HG02763 (cell line): ENCODE measurements around the gene IFT172.
"Not testable (repeated sequence)": the region's sequence is repeated elsewhere in the genome, so short reads cannot be mapped to it uniquely, and the experiment has no call there.

Experiments used
- ATAC-seq: cut with Tn5 transposase; IDR thresholded peaks from one replicate; pipeline ENCODE4 v1.9.1; 2021; ENCODE audit warnings: mild to moderate bottlenecking, moderate library complexity; ENCODE audit not compliant: unreplicated experiment

The IFT172 gene

DNA sequence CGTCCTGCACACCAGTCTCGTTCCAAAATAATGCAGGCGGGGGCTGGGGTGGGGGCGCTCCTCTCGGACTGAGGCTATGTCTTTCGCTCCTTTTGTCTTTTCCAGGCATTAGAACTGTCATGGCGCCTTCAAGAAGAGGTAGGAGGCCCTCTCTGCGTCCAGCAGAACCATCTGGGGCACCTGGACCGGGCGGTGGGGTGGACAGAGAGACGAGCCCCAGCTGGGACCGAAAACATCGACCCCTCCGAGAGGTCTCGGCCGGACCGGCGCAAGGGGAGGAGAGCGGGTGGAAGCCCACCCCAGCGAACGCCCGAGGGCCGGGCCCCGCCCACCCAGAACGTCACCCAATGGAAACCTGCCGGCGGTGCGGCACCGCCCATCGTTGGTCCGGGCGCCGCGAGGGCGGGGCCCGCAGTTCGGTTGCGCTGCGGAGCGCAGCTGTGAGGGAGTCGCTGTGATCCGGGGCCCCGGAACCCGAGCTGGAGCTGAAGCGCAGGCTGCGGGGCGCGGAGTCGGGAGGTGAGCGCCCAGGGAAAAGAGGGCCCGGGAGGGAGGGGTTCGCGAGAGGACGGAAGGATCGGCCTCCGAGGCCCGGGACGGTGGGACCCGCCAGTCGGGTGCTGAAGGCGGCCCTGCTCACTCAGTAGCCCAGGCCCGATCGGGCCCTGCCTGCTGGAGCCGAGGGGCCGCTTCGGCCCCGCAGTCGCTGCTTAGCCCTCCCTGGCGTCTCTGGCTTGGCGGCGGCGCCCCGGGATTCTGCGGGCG is 61.1 kb downstream of the IFT172 start, which contains the start of gene NRBP1:
Gene NRBP1, plus strand, starts transcription at position 419 of the 765 bp plus-strand sequence. CDS start 4,643 bp downstream, outside the sequence.
- peak; percentile 90 for ATAC-seq

DNA sequence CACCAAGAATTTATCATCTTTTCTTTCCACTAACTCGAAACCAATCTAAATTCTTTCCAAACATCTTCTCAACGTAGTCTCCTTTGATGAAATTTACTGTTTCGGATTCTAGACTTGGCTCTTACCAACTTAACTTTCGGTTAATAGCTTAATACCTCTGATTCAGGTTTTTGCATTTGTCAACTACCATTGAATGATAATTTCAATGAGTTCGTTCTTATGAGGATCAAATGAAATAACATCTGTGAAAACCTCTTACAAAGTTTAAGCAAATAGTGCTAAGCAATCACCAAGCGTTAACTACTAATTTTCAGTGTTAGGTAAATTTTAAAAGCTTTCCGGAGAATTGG is 61.7 kb downstream of the IFT172 start:
- ATAC-seq = no peak

DNA sequence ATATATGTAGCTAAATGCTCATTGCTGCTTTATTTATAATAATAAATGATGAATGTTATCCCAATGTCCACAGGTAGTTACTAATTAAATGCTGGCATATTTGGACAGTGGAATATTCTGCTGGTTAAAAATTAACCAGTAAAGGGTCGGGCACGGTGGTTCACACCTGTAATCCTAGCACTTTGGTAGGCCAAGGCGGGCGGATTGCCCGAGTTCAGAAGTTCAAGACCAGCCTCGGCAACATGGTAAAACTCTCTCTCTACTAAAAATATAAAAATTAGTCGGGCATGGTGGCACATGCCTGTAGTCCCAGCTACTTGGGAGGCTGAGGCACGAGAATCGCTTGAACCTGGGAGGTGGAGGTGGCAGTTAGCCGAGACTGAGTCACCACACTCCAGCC is 64.5 kb downstream of the IFT172 start:
- not testable (repeated sequence) for ATAC-seq

DNA sequence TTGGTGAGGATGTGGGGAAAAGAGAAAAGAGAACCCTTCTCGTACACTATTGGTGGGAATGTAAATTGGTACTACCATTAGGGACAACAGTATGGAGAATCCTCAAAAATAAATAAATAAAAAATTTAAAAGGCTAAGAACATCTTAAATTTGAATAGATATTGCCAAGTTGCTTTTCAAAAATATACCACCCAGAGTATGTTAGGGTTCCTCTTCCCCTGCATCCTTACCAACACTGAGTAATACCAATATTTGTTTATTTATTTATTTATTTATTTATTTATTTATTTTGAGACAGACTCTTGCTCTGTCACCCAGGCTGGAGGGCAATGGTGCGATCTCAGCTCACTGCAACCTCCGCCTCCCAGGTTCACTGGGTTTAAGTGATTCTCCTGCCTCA is 66.6 kb downstream of the IFT172 start:
- no peak for ATAC-seq

DNA sequence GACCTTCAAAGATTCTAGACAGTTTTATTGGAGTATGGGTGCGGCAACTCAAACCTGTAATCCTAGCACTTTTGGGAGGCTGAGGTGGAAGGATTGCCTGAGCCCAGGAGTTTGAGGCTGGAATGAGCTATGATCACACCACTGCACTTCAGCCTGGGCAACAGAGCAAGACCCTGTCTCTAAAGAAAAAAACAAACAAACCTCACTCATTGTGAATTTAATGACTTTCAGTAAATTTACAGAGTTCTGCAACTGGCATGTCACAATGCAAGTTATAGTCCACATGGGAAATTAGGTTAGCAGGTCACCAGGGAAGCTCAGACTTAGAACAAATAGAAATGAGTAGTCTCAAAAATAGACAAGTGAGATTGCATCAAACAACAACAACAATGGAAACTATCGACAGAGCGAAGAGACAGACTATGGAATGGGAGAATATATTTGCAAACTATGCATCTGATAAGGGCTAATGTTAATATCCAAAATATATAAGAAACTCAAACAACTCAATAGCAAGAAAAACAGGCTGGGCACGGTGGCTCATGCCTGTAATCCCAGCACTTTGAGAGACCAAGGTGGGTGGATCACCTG is 67.8 kb downstream of the IFT172 start:
- no peak for ATAC-seq

DNA sequence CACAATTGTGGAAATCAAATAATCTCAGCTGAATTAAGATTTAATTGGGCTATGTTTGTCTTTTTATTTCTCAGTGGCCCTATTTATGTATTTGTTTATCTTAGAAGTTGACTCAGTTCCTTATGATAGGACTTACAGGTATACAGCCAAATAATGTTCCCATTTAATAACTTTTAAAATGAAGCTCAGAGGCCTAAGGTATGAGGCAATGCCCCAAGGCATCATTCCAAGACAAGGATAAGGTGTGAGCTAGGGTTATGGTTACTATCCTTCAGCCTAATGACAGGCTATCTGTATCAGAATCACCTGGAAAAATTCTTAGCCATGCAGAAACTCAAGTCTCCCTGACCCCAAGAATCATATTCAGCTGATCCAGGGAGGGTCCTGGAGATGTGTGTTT is 68.5 kb downstream of the IFT172 start:
- ATAC-seq = no peak

DNA sequence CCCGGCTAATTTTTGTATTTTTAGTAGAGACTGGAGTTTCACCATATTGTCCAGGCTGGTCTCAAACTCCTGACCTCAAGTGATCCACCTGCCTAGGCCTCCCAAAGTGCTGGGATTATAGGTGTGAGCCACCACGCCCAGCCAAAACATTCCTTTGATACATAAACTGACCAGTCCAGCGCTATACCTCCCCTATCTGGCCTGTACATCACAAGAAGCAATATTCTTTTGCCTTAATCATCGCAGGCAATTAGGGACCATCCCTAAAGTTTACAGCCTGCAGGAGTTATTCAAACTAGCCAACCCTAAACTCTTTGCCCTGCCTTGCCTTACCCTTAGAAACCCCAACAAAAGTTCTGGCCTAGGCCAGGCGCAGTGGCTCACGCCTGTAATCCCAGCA is 73.4 kb downstream of the IFT172 start:
- no peak for ATAC-seq

DNA sequence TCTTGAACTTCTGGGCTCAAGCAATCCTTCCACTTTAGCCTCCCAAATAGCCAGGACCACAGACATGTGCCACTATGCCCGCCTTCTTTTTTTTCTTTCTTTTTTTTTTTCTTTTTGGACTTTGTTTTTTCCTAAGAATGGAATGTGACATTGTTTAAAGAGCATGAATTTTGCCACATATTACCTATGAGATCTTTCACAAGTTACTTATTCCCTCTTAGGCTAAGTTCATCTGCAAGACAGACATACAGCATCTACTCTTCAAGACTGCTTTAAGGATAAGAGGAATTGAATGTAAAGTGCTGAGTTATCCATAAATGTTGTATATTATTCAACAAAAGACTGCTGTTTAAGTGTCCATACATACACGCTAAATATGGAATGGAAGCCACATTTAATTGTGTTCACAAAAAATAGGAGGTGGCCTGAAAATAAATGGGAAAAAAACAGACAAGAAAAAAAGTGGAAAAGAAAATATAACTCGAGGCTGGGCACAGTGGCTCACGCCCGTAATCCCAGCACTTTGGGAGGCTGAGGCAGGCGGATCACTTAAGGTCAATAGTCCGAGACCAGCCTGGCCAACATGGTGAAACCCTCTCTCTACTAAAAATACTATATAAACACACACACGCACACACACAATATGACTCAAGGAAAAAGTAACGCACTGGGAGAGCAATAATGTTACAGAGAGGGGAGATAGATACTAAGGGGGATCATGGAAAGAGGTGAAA is 77.0 kb downstream of the IFT172 start:
- no peak for ATAC-seq

DNA sequence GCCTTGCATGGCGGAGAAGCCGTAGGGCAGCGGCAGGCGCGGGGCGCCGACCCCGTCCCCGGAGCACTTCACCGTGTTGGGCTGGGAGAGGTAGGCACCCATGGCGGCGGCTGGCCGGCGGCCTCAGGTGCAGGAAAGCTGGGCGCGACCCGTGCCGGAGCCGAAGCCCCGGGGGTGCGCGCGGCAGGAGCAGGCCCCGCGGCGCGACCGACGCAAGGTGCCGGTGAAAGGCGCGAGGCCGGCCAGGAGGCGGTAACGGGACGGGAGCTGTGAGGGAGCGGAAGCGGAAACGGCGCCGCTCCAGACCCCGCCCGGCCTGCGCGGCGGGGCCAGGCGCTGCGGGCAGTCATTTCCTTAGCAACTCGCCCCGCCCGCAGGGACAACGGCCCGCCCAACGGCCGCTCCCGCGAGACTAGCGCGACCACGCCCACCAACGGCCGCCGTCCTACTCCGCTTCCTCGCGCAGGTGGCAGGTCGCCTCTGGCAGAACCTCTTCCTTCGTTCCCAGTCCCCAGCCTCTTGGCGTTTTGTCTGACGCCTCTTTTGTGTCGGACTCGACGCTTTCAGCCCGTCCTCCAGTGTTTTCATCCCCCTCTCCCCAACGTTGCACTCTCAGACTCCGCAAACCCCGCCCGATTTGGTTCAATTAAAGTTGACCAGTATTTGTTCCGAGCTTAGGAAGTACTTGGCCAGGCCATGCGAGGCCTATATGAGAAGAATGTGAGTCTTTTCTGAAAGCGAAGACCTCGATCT is 80.0 kb downstream of the IFT172 start, which contains the start of gene PPM1G:
Gene PPM1G, minus strand, starts transcription at position 271 of the 753 bp plus-strand sequence. Its CDS starts 169 bp downstream, at position 102.
- peak; percentile 94 for ATAC-seq

DNA sequence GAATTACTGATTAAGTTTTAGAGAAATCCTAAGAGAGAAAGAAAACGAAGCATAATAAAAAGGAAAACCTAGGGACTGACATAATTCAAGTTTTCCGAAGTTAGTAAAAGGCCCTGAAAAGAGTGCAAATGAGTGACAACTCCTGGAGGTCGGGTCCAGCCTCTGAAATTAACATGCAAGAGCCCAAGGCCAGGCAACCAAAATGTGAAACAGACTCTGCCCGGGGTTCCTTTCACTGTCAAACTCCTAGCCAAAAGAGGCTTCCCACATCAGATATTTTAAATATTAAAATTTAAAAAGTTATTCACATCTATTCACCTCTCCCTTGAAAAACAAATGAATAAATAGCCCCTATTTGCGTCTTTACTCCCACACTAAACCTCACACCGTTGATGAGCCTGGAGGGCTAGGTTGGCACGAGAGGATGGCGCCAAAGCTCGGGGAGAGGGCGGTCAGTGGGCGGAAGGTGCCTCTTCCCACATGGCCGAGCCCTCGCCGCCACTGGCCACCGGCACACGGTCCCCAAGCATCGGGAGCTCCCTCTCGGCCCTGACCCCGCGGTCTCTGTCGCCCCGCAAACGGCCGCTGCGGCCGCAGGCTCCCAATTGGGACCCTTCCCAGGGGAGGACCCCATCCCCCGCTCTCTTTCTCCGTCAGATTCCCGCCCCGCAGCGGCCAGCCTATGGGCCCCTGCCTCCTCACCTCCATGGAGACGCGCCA is 80.8 kb downstream of the IFT172 start:
- peak; percentile 23 for ATAC-seq

DNA sequence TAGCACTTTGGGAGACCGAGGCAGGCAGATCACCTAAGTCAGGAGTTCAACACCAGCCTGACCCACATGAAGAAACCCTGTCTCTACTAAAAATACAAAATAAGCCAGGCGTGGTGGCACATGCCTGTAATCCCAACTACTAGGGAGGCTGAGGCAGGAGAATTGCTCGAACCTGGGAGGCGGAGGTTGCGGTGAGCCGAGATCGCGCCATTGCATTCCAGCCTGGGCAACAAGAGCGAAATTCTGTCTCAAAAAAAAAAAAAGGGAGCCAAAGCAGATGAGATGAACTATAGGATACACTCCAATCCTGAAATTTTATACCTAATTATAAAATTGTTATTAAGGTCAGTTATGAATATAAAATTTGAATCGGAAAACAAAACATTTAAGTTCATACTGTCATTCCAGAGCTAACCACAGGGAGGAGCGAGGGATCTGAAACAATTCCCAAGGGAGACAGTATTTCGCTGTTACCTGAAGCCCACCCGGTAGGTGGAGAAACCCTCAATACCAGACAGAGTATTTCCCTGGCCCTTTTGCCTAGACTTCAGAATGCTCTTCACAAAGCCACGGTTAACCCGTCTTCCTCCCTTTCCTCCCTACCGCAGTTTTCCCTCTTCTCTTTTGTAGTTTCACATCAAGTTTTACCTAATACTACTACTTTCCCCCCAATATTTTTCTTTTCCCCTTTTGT is 81.6 kb downstream of the IFT172 start:
- ATAC-seq = no peak

DNA sequence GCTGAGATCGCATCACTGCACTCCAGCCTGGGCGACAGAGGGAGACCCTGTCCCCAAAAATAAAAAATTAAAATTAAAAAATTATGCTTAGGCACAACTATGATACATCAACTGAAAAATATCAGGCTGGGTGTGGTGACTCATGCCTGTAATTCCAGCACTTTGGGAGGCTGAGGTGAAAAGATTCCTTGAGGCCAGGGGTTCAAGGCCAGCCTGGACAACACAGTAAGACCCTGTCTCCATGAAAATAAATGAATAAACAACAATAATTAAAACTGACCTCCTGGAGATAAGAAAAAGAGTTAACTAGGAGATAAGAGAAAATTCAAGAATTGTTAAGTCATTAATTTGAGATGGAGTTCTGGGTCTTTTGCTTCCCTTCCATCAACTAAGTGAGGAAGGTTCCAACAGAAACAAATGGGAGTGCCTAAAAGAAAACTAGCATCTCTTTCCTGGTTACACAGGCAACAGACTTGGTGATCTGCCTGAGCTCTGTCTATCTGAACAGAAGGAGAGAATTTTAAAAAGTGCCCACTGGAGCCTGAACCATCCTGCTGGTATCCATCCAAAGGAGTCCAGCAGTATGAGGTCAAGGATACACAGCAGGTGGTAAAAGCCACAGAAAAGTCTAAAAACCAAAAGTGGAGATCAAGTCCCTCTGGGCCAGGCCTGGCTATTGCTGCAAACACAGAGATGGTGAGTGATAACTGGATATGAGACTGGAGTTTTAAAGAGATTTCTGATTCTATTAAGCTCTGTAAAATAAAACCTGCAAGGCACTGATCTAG is 89.0 kb downstream of the IFT172 start:
- ATAC-seq = no peak

DNA sequence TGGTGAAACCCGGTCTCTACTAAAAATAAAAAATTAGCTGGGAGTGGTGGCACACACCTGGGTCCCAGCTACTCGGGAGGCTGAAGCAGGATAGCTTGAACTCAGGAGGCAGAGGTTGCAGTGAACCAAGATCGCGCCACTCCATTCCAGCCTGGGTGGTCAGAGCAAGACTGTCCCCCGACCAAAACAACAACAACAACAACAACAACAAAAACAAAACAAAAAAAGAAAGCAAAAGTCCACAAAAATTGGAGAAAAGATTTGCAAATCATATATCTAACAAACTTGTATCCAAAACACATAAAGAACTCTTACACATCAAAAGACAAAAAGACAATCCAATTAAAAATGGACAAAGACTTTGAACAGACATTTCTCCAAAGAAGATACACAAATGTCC is 90.6 kb downstream of the IFT172 start:
- no peak for ATAC-seq
